Gastrocnemius medialis (tissue), 4 donors: Measurements from ENCODE around the gene DCTD. TPM values are rescaled to one million over a fixed set of nuclear protein-coding genes. Genes with fewer than 3 reads are reported as not detected.

Experiments used
- ATAC-seq, 2 donors: fragments of 150-250 bp; one replicate each; pipeline ENCODE4 v1.9.1; 2016
- DNase-seq, 2 donors: peaks; one replicate each; pipeline ENCODE4 v3.0.0-alpha.2; 2019
- H3K27ac ChIP-seq, 4 donors: fragments of 200-600 bp; sonication (generic); 1 replicate in 1 of 4; 2 replicates in 3 of 4; pipeline ENCODE4 v1.5.1; 2016 to 2018; ENCODE audit warnings: mild to moderate bottlenecking in 2 of 4, moderate library complexity in 1 of 4
- H3K27me3 ChIP-seq, 3 donors: fragments of 200-600 bp; sonication (generic) in 2 of 3; 1 replicate in 1 of 3; 2 replicates in 2 of 3; pipeline versions ENCODE4 v1.5.1 to v1.6.0; 2016 to 2019; ENCODE audit warnings: mild to moderate bottlenecking in 1 of 3, moderate library complexity in 1 of 3
- H3K36me3 ChIP-seq, 2 donors: fragments of 200-600 bp; sonication (generic) in 1 of 2; one replicate each; pipeline ENCODE4 v1.5.1; 2017 to 2018
- H3K4me1 ChIP-seq, 2 donors: fragments of 200-600 bp; sonication (generic) in 1 of 2; one replicate each; pipeline ENCODE4 v1.5.1; 2016 to 2017; ENCODE audit warnings: mild to moderate bottlenecking in 2 of 2
- H3K4me3 ChIP-seq, 4 donors: fragments of 200-600 bp; sonication (generic) in 3 of 4; 1 replicate in 1 of 4; 2 replicates in 3 of 4; pipeline ENCODE4 v1.5.1; 2016 to 2019; ENCODE audit warnings: mild to moderate bottlenecking in 2 of 4
- H3K9me3 ChIP-seq, 3 donors: fragments of 200-600 bp; sonication (generic) in 2 of 3; 1 replicate in 1 of 3; 2 replicates in 2 of 3; pipeline ENCODE4 v1.5.1; 2016 to 2019
- CTCF ChIP-seq, 5 experiments: fragments of 450-650 bp in 3 of 5; fragments of 200-600 bp in 2 of 5; sonication (generic) in 2 of 5; IDR thresholded peaks in 4 of 5; conservative IDR thresholded peaks in 1 of 5; 1 replicate in 4 of 5; 2 replicates in 1 of 5; pipeline ENCODE4 v1.5.1; 2016 to 2019; ENCODE audit warnings: antibody characterized with exemption in 5 of 5, mild to moderate bottlenecking in 3 of 5, moderate library complexity in 3 of 5
- POLR2A ChIP-seq, 2 donors: fragments of 450-650 bp; IDR thresholded peaks; one replicate each; pipeline ENCODE4 v1.6.1; 2017; ENCODE audit warnings: antibody characterized with exemption in 2 of 2, mild to moderate bottlenecking in 2 of 2, moderate library complexity in 2 of 2
- in situ Hi-C, 4 donors: fragments of 200-750 bp; cut with MboI; loops; one replicate each; pipeline versions ENCODE4 v1.15.0 to v1.8.0; 2017; ENCODE audit warnings: low sequenced_read_pairs in 4 of 4
- intact Hi-C: fragments of 100-400 bp; cut with DNase I; formaldehyde crosslinking; loops from one replicate; pipeline ENCODE4 v1.15.1; 2023; ENCODE audit warnings: low total_unique reads
- total RNA-seq, 4 donors: library from RNA; depleted of rRNA; stranded (reverse); fragments of >200 nt; gene quantifications; one replicate each; pipeline versions ENCODE4 v1.1.0 to v1.2.3, GENCODE V29; 2016

Gene DCTD
- total RNA-seq, 4 donors from 2014 or later, result 32.2 to 48.2 (median 39.1) TPM

GRCh38 chr4:182843808-182844325, 73.3 kb downstream of the DCTD start:
- DNase-seq (no peak), ATAC-seq (no peak)
- in situ Hi-C loops, result no loop called here
- Histone ChIP-seq H3K27me3 (no peaks in the 10 kb centered on the region), H3K36me3 (no peaks in the 10 kb centered on the region), H3K9me3 (no peaks in the 10 kb centered on the region), H3K27ac (no peak overlapping the region), H3K4me3 (no peak overlapping the region), H3K4me1 (no peaks in the 10 kb centered on the region)
- TF ChIP-seq POLR2A (IDR thresholded peaks at IDR 0.05), result no peak
- TF ChIP-seq CTCF (IDR thresholded peaks at IDR 0.05 in 4 of 5, conservative IDR thresholded peaks at IDR 0.05 in 1 of 5), result no peak
- intact Hi-C loops, result no loop called here

GRCh38 chr4:182842759-182843390, 74.3 kb downstream of the DCTD start:
- ATAC-seq, result no peak
- TF ChIP-seq POLR2A (IDR thresholded peaks at IDR 0.05), result no peak
- TF ChIP-seq CTCF (IDR thresholded peaks at IDR 0.05 in 4 of 5, conservative IDR thresholded peaks at IDR 0.05 in 1 of 5), result no peak
- Histone ChIP-seq H3K9me3 (no peaks in the 10 kb centered on the region), H3K27me3 (no peaks in the 10 kb centered on the region), H3K4me1 (no peaks in the 10 kb centered on the region), H3K27ac (no peak overlapping the region), H3K36me3 (no peaks in the 10 kb centered on the region), H3K4me3 (no peak overlapping the region)
- intact Hi-C loops (no loop called here), in situ Hi-C loops (no loop called here)
- DNase-seq, result no peak

- H3K36me3 ChIP-seq, result no peaks in the 10 kb centered on the region
- no peaks in the 10 kb centered on the region for H3K27me3 ChIP-seq
- ATAC-seq (no peak), DNase-seq (no peak)
- TF ChIP-seq POLR2A (IDR thresholded peaks at IDR 0.05) (no peak), CTCF (IDR thresholded peaks at IDR 0.05 in 4 of 5, conservative IDR thresholded peaks at IDR 0.05 in 1 of 5) (no peak)
- H3K4me1 ChIP-seq, result no peaks in the 10 kb centered on the region
- intact Hi-C loops, result no loop called here
- in situ Hi-C loops, result no loop called here
- H3K4me3 ChIP-seq, result no peak overlapping the region
- H3K9me3 ChIP-seq, result no peaks in the 10 kb centered on the region
- no peak overlapping the region for H3K27ac ChIP-seq
Observed at GRCh38 chr4:182842104-182842600, 75.0 kb downstream of the DCTD start.

GRCh38 chr4:182840108-182840507, 77.1 kb downstream of the DCTD start:
- TF ChIP-seq POLR2A (IDR thresholded peaks at IDR 0.05) (no peak), CTCF (IDR thresholded peaks at IDR 0.05 in 4 of 5, conservative IDR thresholded peaks at IDR 0.05 in 1 of 5) (no peak)
- no peak overlapping the region for H3K4me3 ChIP-seq
- no peak for ATAC-seq
- intact Hi-C loops (no loop called here), in situ Hi-C loops (no loop called here)
- H3K36me3 ChIP-seq, result no peaks in the 10 kb centered on the region
- DNase-seq, result no peak
- no peaks in the 10 kb centered on the region for H3K9me3 ChIP-seq
- no peaks in the 10 kb centered on the region for H3K4me1 ChIP-seq
- H3K27me3 ChIP-seq, result peaks cover 0 to 2% (median 0%) of the 10 kb centered on the region in 3 donors
- H3K27ac ChIP-seq, result no peak overlapping the region

Other genes starting within 250 kb of the DCTD start
- 10 to 100 TPM in 1 of 4 donors, 1 to 10 TPM in 3; 4.5 to 10.7 (median 8.6) TPM for gene WWC2, start 181.9 kb upstream of the DCTD start, total RNA-seq